Measurements from ENCODE around the gene ACVR1B.

DNA sequence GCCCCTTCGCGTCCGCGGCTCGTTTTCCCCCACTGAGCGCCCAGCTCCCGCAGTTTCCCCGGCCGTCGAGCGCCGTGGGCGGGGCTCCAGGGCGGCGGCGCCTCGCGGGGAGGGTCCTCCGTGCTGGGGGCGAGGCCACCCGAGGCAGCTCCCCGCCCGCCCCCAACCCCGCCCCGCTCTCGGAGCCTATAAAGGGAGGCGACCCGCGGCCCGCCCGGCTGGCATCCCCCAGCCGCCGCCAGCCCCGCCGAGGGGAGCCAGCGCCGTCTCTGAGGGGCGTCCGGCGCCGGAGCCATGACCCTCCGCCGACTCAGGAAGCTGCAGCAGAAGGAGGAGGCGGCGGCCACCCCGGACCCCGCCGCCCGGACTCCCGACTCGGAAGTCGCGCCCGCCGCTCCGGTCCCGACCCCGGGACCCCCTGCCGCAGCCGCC is 55.2 kb downstream of the ACVR1B start, which contains the start of gene TAMALIN:
- TF ChIP-seq CTCF (IDR thresholded peaks at IDR 0.05 in 8 of 11, conservative IDR thresholded peaks at IDR 0.05 in 3 of 11) (no peak), POLR2A (IDR thresholded peaks at IDR 0.05) (peak; percentile 85 to 96 (median 91)), POLR2AphosphoS5 (IDR thresholded peaks at IDR 0.05) (peak; percentile 97 to 99 (median 97))

All from spleen (tissue), 7 donors.